GM23248 (cell line): ENCODE measurements around the gene PSORS1C1. TPM values are rescaled to one million over a fixed set of nuclear protein-coding genes. Genes with fewer than 3 reads are reported as not detected.

Source experiments
- DNase-seq: peaks from one replicate; pipeline ENCODE4 v3.0.0-alpha.2; 2015
- H2AFZ ChIP-seq: fragments of 200-600 bp; sonication (generic); 2 replicates; pipeline ENCODE4 v1.6.1; 2016; ENCODE audit warnings: antibody characterized with exemption
- H3F3A ChIP-seq: fragments of 200-600 bp; sonication (generic); 2 replicates; pipeline ENCODE4 v1.6.1; 2016; ENCODE audit warnings: mild to moderate bottlenecking, antibody characterized with exemption, mixed run types; ENCODE audit not compliant: insufficient read depth
- H3K27ac ChIP-seq: fragments of 200-600 bp; sonication (generic); 2 replicates; pipeline ENCODE4 v1.5.1; 2016; ENCODE audit warnings: mild to moderate bottlenecking
- H3K27me3 ChIP-seq: fragments of 200-600 bp; sonication (generic); replicated peaks from 2 replicates; pipeline ENCODE4 v1.6.1; 2016; ENCODE audit warnings: mild to moderate bottlenecking; ENCODE audit not compliant: insufficient read depth
- H3K36me3 ChIP-seq: fragments of 200-600 bp; sonication (generic); 2 replicates; pipeline ENCODE4 v1.6.1; 2016; ENCODE audit warnings: low read depth, mild to moderate bottlenecking
- H3K4me1 ChIP-seq: fragments of 200-600 bp; sonication (generic); 2 replicates; pipeline ENCODE4 v1.6.1; 2016; ENCODE audit warnings: mild to moderate bottlenecking; ENCODE audit not compliant: insufficient read depth
- H3K4me2 ChIP-seq: fragments of 200-600 bp; sonication (generic); one replicate; pipeline ENCODE4 v1.6.1; 2016; ENCODE audit warnings: mild to moderate bottlenecking; ENCODE audit not compliant: unreplicated experiment
- H3K4me3 ChIP-seq: fragments of 200-600 bp; sonication (generic); 2 replicates; pipeline ENCODE4 v1.5.1; 2016; ENCODE audit warnings: mild to moderate bottlenecking
- H3K79me2 ChIP-seq: fragments of 200-600 bp; sonication (generic); 2 replicates; pipeline ENCODE4 v1.6.1; 2016; ENCODE audit warnings: mild to moderate bottlenecking; ENCODE audit not compliant: insufficient read depth
- H3K9ac ChIP-seq: fragments of 200-600 bp; sonication (generic); 2 replicates; pipeline ENCODE4 v1.6.1; 2016; ENCODE audit warnings: mild to moderate bottlenecking
- H3K9me2 ChIP-seq: fragments of 200-600 bp; sonication (generic); 2 replicates; pipeline ENCODE4 v1.6.1; 2016; ENCODE audit warnings: mixed run types, mild to moderate bottlenecking, moderate library complexity; ENCODE audit not compliant: insufficient read depth
- H3K9me3 ChIP-seq: fragments of 200-600 bp; sonication (generic); one replicate; pipeline ENCODE4 v1.6.1; 2017; ENCODE audit warnings: low read depth
- H4K20me1 ChIP-seq: fragments of 200-600 bp; sonication (generic); 2 replicates; pipeline ENCODE4 v1.6.0; 2016; ENCODE audit not compliant: insufficient read depth
- EZH2 ChIP-seq: fragments of 200-600 bp; sonication (generic); IDR thresholded peaks from 2 replicates; pipeline ENCODE4 v1.6.1; 2018; ENCODE audit warnings: antibody characterized with exemption, mild to moderate bottlenecking; ENCODE audit not compliant: insufficient read depth, poor library complexity, severe bottlenecking
- EZH2phosphoT487 ChIP-seq: fragments of 200-600 bp; sonication (generic); IDR thresholded peaks from 2 replicates; pipeline ENCODE4 v1.6.1; 2018; ENCODE audit warnings: antibody characterized with exemption, moderate library complexity, mild to moderate bottlenecking, low read depth; ENCODE audit not compliant: insufficient read depth
- WGBS, 2 experiments: methylation state at CpG; one replicate each; pipeline ENCODE4 v1.1.6; 2015 to 2017; ENCODE audit warnings: low lambda C conversion rate in 2 of 2, low coverage in 1 of 2; ENCODE audit errors: missing lambda C conversion rate in 2 of 2; 5-methylcytosine and 5-hydroxymethylcytosine counted together
- in situ Hi-C: fragments of 300-500 bp; cut with MboI; formaldehyde crosslinking; loops from 2 replicates; pipeline ENCODE4 v1.15.0; 2020
- polyA plus RNA-seq: library from polyadenylated mRNA; unstranded; fragments of >200 nt; fragmentation: Nextera tagmentation; extraction: Ambion mirVana; gene quantifications from 2 replicates; pipeline ENCODE4 v1.2.1, GENCODE V29; 2016
- total RNA-seq: library from RNA; depleted of rRNA; stranded (reverse); fragments of >200 nt; shearing (Covaris generic); gene quantifications from 2 replicates; pipeline ENCODE4 v1.2.3, GENCODE V29; 2014

The PSORS1C1 gene
- total and polyA plus RNA-seq, 2 experiments from 2014 or later: 0.22 to 2.6 TPM

DNA sequence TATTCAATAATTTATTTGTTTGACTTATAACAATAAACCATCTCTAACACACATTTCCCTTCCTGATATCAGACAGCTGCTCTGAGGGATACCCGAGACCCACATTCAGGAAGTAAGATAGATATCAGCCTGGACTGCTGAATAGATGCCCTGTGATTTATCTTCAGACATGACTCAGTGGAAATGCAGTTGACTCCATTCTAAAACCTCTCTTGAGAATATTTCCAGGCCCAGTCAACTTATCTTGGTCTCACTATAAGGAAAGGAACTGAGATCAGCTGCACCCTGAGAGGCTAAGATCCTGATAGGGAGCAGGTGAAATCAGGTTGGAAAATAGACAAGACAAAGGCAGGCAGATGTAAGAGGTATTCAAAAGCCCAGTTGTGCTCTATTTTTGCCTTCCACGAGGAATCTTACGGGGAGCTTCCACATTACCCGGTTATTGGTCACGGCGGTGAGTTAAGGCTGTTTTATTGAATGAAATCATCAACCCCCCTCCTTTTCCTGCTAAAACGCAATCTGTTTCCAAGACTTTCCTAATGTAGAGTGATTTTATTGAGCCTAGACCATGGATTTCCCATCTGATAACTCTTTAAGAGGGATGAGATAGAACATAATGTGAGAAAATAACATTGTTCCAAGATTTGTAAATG is 27.7 kb upstream of the PSORS1C1 start:
- Histone ChIP-seq H3F3A (peaks cover 10% of the 10 kb centered on the region), H3K4me2 (peak overlapping the region; percentile 85), H3K9me3 (no peaks in the 10 kb centered on the region), H4K20me1 (no peaks in the 10 kb centered on the region), H2AFZ (peak overlapping the region; percentile 22), H3K9ac (peak overlapping the region; percentile 45), H3K9me2 (no peaks in the 10 kb centered on the region), H3K27ac (peak overlapping the region; percentile 64), H3K4me3 (peak overlapping the region; percentile 43), H3K36me3 (no peaks in the 10 kb centered on the region), H3K4me1 (peaks cover 14% of the 10 kb centered on the region), H3K79me2 (no peaks in the 10 kb centered on the region), H3K27me3 (no peaks in the 10 kb centered on the region)
- peak; percentile 84 for DNase-seq
- TF ChIP-seq EZH2 (no peak), EZH2phosphoT487 (no peak)
- WGBS, 2 experiments: 6 to 7% methylated on average over 7 of the region's 7 CpGs
- in situ Hi-C loops: loop anchor here (10.0 to 25.0 kb wide), 2 partner anchors 262 to 350 kb away; partner anchors contain the start of genes FLOT1 and IER3

DNA sequence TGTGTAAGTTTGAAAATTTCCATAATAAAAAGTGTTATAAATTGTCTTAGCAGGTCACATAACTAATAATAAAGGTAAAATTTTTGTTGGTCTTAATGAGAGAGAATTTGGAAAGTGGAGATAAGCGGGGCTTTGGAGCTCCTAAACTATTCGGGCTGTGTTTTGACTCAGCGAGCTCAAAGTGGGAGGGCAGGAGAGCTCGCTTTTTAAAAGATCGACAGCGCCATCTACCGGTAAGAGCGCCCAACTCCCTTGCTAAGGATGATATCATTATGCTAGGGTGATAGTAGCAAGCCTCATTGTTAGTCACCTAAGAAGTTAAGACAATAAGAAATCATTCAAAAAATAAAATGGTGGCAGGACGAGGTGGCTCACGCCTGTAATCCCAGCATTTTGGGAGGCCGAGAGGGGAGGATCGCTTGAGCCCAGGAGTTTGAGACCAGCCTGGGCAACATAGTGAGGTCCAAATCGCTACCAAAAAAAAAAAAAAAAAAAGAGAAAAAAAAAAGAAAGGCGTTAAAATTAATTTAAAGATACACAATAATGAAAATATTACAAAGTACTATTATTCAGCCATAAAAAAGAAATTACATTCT is 27.0 kb upstream of the PSORS1C1 start:
- DNase-seq: peak; percentile 93
- Histone ChIP-seq H3K27me3 (no peaks in the 10 kb centered on the region), H3K9me2 (no peaks in the 10 kb centered on the region), H4K20me1 (no peaks in the 10 kb centered on the region), H3K4me3 (peak overlapping the region; percentile 43), H3F3A (peaks cover 10% of the 10 kb centered on the region), H3K79me2 (no peaks in the 10 kb centered on the region), H3K9me3 (no peaks in the 10 kb centered on the region), H3K9ac (peak overlapping the region; percentile 45), H3K4me1 (peaks cover 14% of the 10 kb centered on the region), H3K36me3 (no peaks in the 10 kb centered on the region), H3K27ac (peak overlapping the region; percentile 64), H2AFZ (peak overlapping the region; percentile 22), H3K4me2 (peak overlapping the region; percentile 85)
- 9 to 13% methylated on average over 13 to 14 of the region's 14 CpGs for WGBS, 2 experiments
- TF ChIP-seq EZH2: no peak
- no peak for TF ChIP-seq EZH2phosphoT487
- in situ Hi-C loops: loop anchor here (10.0 to 25.0 kb wide), 2 partner anchors 263 to 350 kb away; partner anchors contain the start of genes FLOT1 and IER3

DNA sequence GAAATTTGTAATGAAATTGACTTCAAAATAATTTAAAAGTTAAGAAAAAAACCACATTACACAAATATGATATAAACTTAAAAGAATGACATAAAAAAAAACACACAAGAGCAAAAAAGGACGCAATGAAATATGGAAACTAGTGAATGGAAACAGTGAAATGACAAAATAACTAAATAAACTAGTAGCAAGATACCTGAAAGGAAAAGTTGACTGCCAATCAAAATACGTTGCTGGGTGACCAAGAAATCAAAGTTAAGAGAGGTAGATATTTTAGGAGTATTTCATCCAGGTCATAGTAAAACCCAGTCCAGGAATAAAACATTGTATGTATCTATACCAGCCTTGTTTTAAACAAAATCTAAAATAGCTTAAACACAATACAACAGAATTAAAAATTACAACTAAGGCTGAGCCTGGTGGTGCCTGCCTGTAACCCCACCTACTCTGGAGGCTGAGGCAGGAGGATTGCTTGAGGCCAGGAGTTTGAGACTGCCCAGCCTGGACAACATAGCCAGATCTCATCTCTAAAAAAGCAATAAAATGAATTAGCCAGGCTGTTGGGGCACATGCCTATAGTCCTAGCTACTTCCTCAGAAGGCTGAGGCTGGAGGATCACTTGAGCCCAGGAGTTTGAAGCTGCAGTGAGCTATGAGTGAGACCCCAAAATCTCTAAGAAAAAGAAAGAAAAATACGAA is 24.2 kb upstream of the PSORS1C1 start:
- WGBS, 2 experiments: 77 to 85% methylated on average over 3 of the region's 3 CpGs
- Histone ChIP-seq H2AFZ (no peak overlapping the region), H3K36me3 (no peaks in the 10 kb centered on the region), H3K79me2 (no peaks in the 10 kb centered on the region), H3K9ac (no peak overlapping the region), H3K4me3 (no peak overlapping the region), H4K20me1 (no peaks in the 10 kb centered on the region), H3K27me3 (no peaks in the 10 kb centered on the region), H3K9me2 (no peaks in the 10 kb centered on the region), H3K27ac (no peak overlapping the region), H3K4me2 (no peak overlapping the region), H3F3A (peaks cover 10% of the 10 kb centered on the region), H3K9me3 (no peaks in the 10 kb centered on the region), H3K4me1 (peaks cover 18% of the 10 kb centered on the region)
- in situ Hi-C loops: loop anchor here (25.0 kb wide), 1 partner anchor 353 kb away; the partner anchor contains the start of genes FLOT1 and IER3
- TF ChIP-seq EZH2phosphoT487 (no peak), EZH2 (no peak)
- DNase-seq: no peak

DNA sequence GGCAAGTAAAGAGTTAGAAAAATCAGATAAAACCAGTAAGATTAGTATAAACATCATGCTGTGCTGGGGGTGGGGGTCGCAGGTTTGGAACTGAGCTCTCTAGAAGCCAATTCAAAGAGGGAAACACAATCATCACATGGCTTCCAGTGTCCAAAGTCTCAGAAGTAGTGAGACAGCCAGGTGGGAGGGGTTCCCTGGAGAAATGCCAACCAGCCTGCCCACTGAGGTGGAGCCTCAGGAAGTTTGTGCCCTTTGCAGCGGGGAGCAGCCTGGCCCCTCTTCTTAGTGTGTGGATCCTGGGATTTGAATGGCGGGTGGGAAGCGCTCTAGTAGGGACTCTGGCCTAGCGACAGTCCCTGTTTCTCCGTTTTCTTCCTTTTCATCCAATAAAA is 23.6 kb upstream of the PSORS1C1 start:
- H3K4me1 ChIP-seq: peaks cover 18% of the 10 kb centered on the region
- 97% methylated on average over 6 of the region's 6 CpGs for WGBS, 2 experiments
- no peak overlapping the region for H2AFZ ChIP-seq

More for the DNA sequence above, 23.6 kb upstream of the PSORS1C1 start:
- no peak for DNase-seq
- Histone ChIP-seq H3K9ac (no peak overlapping the region), H4K20me1 (no peaks in the 10 kb centered on the region), H3K79me2 (no peaks in the 10 kb centered on the region), H3K9me3 (no peaks in the 10 kb centered on the region), H3K9me2 (no peaks in the 10 kb centered on the region), H3F3A (peaks cover 10% of the 10 kb centered on the region), H3K36me3 (no peaks in the 10 kb centered on the region), H3K27ac (no peak overlapping the region), H3K4me3 (no peak overlapping the region), H3K27me3 (no peaks in the 10 kb centered on the region), H3K4me2 (no peak overlapping the region)
- no peak for TF ChIP-seq EZH2
- in situ Hi-C loops: loop anchor here (25.0 kb wide), 1 partner anchor 354 kb away; the partner anchor contains the start of genes FLOT1 and IER3
